HG02981 (cell line): ENCODE data around the gene ARAP2.
A peak's percentile ranks its signal among the peaks of the same experiment; 100 is the strongest.

Experiments used
- ATAC-seq: cut with Tn5 transposase; IDR thresholded peaks from one replicate; pipeline ENCODE4 v1.9.1; 2021; ENCODE audit warnings: mild to moderate bottlenecking, moderate library complexity; ENCODE audit not compliant: unreplicated experiment

Gene ARAP2

DNA sequence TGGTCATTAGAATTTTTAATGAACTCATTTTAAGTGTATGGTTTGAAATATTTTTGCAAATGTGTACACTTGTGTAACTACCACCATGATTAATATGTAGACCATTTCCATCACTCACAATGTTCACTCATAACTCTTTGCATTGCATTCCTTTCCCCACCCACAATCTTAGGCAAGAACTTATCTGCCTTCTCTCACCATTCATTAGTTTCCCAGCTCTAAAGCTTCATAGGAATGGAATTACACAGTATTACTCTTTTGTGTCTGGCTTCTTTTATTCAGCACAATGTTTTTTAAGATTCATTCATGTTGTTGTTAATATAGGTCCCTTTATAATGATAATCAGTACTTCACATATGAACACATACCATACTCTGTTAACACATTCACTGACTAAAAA, 106.1 kb downstream of the ARAP2 start:
- ATAC-seq = no peak

- ATAC-seq = no peak
These were observed 107.0 kb downstream of the ARAP2 start for GRCh38 chr4:36137336-36137735.

DNA sequence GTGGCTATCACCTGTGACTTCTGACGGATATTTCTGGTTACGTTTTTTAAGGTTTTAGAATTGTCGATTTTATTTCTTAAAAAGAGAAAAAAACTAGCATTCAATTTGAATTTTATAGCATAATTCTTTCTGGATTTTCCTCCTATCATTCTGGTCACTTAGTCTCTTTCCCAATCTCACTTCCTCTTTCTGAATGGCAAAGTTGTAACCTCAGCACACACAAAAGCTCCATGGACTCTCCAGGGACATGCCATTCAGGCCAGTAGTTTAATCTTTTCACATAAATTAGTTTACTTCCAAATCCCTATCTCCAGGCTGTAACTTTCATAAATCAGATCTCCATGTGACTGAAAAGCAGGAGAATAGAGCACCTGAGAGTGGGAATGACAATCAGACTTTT, 110.7 kb downstream of the ARAP2 start:
- no peak for ATAC-seq

DNA sequence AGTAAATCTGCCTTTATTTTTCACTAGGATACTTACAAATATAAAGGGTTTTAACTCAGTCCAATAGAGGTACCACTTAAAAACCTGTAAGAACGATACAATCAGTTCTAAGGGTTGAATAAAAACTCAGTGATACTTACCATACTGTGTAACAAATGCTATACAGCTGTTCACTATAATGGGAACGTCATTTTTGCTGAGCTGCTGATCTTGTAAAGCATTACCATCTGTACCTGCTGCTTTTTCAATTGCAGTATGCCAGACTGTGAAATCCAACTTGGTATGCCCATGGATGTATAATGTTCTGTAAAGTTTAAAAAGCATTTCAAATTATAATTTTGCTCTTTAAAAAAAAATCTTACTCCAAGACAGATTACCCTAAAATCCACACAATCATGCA, 111.2 kb downstream of the ARAP2 start:
- no peak for ATAC-seq

GRCh38 chr4:36130641-36131040, 113.7 kb downstream of the ARAP2 start:
- no peak for ATAC-seq

DNA sequence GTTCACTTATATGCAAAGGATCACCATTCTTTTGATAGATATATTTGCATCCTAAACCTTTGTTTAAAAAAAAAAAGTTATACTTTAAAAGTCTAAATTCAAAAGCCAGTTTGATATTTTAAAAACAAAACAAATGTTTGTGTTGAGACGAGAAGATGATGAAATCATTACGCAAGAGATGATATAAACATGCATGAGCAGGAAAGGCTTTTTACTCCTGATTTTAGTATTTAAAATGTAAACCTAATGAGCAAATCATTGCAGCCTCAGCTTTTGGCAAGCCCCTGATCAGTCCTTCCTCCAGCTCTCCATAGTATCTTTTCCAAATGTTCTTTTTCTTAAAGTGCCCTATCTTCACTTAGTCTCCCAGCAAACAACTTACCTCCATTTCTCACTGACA, 115.6 kb downstream of the ARAP2 start:
- ATAC-seq = no peak

- no peak for ATAC-seq
These were observed 120.4 kb downstream of the ARAP2 start for GRCh38 chr4:36123906-36124305.

DNA sequence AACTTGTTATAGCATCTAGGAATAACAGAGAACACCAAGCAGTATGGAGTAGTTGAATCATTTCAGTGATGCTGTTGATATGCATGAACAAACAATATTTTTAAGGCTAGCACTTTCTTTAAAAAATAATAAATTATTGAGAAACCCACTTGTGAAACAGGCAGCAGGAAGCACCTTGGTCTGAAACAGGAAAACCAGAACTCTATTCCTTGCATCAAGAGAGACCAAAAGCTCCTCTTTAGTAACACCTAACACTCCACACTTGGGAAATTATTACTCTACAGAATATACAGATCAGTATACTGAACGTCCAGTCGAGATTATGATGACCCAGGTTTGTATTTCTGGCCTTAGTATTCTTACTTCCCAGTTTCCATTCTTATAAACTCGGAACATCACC, 129.0 kb downstream of the ARAP2 start:
- ATAC-seq = no peak

- ATAC-seq = no peak
These were observed 133.1 kb downstream of the ARAP2 start for GRCh38 chr4:36111172-36111571.

DNA sequence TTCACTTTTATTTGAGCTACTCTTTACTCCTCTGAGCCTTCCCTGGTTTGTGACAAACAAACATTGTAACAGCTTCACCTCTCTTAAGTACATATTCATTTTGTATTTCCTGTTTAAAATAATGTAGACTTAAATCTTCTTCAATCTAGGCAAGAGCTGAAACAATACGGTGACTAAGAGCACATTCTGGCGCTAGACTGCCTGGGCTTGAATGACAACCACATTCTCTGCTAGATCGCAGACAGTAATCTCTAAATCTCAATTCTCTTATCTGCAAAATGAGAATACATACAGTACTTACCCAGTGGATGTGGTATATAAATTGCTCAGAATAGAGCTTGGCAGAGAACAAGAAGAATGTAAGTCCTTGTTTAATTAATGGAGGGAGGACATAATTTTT, 144.8 kb downstream of the ARAP2 start:
- ATAC-seq = no peak

DNA sequence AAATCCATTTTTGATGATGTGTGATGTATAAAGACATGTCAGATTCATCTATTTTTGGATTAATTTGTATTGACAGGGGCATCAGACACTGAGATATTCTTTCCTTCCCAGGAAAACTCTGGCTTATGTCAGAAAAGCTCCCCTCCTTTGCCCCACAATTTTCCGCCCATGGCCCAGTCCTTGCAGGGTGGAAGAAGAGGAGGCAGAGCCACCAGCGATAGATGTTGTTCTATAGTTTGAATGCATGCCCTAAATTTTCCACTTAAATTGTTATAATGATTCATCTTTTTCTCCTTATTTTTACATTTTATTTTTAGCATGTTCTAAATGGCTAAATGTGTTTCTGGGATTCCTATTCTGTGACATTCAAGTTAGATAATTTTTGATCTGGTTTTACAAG, 149.3 kb downstream of the ARAP2 start:
- ATAC-seq = no peak

DNA sequence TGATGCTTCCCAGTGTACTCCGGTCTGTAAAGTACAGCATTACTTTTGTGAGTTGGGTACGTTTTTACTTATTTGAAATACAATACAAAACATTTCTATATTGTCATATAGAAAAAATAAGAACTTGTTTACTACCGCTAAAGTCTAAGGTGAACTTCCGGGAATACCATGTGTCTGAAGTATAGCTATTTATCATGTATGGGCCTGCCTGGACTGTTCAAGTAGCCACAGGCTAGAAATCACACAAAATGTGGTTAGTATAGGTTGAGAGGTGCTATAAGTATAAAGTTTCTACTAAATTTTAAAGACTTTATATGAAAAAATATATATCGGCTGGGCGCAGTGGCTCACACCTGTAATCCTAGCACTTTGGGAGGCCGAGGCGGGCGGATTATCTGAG, 152.3 kb downstream of the ARAP2 start:
- ATAC-seq = no peak

GRCh38 chr4:36088542-36088941, 155.8 kb downstream of the ARAP2 start:
- no peak for ATAC-seq

DNA sequence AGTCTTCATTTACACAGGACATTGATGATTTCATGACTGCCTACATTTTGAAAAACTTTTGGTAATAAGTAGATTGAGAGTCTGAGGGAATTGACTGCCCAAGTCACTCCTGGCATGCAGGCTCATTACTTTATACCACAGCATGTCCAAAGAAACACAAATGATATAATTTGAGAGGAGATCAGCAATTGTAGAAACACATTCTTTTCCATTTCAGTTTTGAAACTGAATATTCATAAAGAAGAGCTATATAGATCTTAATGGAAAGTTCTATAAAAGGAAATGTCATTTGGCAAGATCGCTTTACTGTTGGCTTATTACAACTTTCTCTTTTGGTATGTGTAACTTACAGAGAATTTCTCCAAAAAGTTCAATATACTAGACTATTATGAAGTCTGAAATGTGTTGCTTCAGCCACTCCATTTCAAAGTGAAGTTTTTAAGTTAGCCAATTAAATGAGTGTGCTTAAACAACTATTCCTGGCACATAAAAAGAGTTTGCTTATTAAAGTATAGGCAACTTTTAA, 158.0 kb downstream of the ARAP2 start:
- no peak for ATAC-seq

GRCh38 chr4:36082817-36083216, 161.5 kb downstream of the ARAP2 start:
- ATAC-seq = no peak

DNA sequence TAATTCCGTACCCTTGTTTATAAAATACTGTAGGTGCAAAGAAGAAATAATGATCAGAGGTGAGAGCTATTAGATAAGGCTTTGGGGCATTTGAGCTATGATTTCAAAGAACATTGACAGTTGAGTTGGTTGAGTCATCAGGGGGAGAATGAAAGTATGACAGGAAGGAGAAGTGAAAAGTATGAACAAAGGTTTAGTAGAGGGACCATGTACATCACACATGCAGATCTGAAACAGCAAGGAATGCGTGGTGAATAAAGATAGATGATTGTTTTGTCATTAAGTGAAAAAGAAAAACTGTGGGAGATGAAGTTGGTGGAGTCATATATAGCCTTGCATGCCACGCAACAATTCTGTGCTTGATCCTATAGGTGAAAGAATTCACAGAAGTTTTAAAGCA, 163.1 kb downstream of the ARAP2 start:
- ATAC-seq = peak; percentile 88

GRCh38 chr4:36079666-36080065, 164.6 kb downstream of the ARAP2 start:
- no peak for ATAC-seq

DNA sequence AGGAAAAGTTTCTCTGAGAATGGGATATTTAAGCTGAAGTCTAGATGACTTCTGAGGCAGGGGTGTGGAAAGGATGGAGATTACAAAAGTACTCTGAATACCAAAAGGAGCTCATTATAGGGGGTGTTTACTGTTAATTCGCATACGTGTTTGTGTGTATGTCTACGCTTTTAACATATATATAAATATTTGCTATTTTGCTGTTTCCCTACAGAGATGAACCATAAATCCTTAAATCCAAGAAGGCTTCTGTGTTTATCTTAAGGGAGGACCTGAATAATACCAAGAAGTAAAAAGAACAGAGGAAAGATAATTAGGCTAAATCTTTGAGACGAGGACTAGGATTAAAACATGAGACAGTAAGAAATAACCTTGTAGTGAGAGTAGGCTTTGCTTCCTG, 166.0 kb downstream of the ARAP2 start:
- ATAC-seq = no peak

GRCh38 chr4:36072529-36072928, 171.8 kb downstream of the ARAP2 start:
- ATAC-seq = no peak

DNA sequence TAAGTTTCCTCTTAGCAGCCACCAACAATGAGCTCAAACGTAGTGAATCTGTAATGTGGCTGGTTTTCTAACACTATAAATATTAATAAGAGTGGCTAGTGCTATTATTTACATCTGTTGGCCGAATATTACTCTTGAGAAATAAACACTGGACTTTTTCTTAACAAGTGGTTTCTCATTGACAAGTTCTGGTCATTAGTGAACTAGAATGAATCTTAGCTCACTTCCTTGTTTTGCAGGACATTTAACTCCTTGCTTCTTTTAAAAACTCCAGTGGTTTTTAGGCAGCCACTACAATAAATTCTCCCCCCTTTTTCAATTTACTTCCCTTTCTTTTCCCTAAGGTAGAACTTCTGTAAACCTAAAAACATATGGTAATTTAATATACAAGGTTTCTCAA, 177.2 kb downstream of the ARAP2 start:
- ATAC-seq = no peak

DNA sequence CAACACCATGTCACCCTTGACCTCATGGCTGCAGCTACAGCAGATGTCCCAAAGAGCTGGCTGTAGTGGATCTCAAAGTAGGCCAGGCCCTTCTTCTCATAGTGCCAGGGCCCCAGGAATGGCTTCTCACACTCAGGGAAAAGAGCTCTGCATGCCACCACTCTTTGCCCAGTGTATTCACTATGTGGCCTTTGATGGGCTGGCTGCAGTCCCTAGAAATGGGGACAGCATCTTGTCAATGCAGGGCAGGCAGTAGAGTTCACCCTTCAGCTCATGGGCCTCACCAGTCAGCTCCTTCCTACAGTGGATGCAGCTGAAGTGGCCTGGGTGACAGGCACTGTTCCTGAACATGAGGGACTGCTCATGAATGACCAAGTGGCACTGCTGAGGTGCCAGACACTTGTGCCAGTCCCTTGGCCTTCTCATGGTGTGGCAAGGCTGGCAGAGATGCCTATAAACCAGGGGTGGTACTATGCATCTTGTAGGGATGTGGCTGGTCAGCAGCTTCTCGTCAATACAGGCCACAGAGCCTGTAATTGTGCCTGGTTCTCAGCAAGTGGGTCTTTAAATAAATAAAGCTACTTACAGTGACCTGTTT, 178.9 kb downstream of the ARAP2 start:
- ATAC-seq = no peak

DNA sequence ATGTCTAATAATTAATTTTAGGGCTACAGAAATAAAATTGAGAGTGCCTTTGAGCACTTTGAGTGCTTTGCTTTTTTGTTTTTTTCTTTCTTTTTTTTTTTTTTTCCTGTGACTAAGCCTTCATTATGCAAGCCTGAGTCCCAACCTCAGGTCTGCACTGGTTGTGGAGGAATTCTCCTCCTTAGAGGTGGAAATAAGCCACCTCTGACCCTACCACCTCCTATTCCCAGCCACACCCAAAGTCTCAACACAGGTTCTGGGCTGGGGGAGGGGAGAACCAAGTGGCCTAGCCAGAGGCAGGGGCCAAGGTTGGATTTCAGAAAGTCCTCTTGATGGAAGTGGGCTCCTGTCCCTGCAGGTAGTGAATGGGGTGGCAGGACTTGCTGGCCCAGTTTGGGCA, 180.2 kb downstream of the ARAP2 start:
- ATAC-seq = no peak

- ATAC-seq = no peak
These were observed 188.2 kb downstream of the ARAP2 start for GRCh38 chr4:36056136-36056535.
